Activated T-cell treated with anti-CD3 and anti-CD28 coated beads, Interleukin-2, amount 50 U/mL, for 4 hours (primary cell): ENCODE results near the gene KCNH6. TPM values are rescaled to one million over a fixed set of nuclear protein-coding genes. Genes with fewer than 3 reads are reported as not detected.
A peak's percentile ranks its signal among the peaks of the same experiment; 100 is the strongest.

ENCODE experiments used
- ATAC-seq, 2 donors: fragments of 200-7000 bp; cut with Tn5 transposase; one replicate each; pipeline ENCODE4 v1.10.0; 2021
- DNase-seq: peaks from one replicate; pipeline ENCODE4 v3.0.0-alpha.2; 2020
- H3K27me3 Mint-ChIP-seq: one replicate; pipeline ENCODE4 v1.8.0; 2021; ENCODE audit warnings: low read depth, mixed read lengths
- H3K36me3 Mint-ChIP-seq: one replicate; pipeline ENCODE4 v1.8.0; 2022; ENCODE audit warnings: mixed read lengths; ENCODE audit not compliant: insufficient read depth
- H3K4me1 Mint-ChIP-seq: one replicate; pipeline ENCODE4 v1.8.0; 2021; ENCODE audit warnings: low read depth, mixed read lengths
- H3K4me3 Mint-ChIP-seq: one replicate; pipeline ENCODE4 v1.8.0; 2021; ENCODE audit warnings: mild to moderate bottlenecking, moderate library complexity, mixed read lengths
- H3K9me3 Mint-ChIP-seq: one replicate; pipeline ENCODE4 v1.8.0; 2021; ENCODE audit warnings: mixed read lengths
- total RNA-seq, 3 donors: library from RNA; stranded (reverse); gene quantifications; one replicate each; pipeline ENCODE4 v1.2.1, GENCODE V29; 2021

KCNH6 gene
- total RNA-seq, 3 donors from 2014 or later = not detected

- peaks cover 10% of the 10 kb centered on the region for H3K27me3 Mint-ChIP-seq
- no peaks in the 10 kb centered on the region for H3K36me3 Mint-ChIP-seq
- no peak for ATAC-seq
- H3K4me1 Mint-ChIP-seq = no peaks in the 10 kb centered on the region
- no peaks in the 10 kb centered on the region for H3K9me3 Mint-ChIP-seq
- no peak for DNase-seq
- no peak overlapping the region for H3K4me3 Mint-ChIP-seq
Observed at GRCh38 chr17:63512896-63513644, 10.1 kb upstream of the KCNH6 start.

- DNase-seq = no peak
- no peaks in the 10 kb centered on the region for H3K9me3 Mint-ChIP-seq
- H3K36me3 Mint-ChIP-seq = no peaks in the 10 kb centered on the region
- no peak for ATAC-seq
- no peak overlapping the region for H3K4me3 Mint-ChIP-seq
- no peaks in the 10 kb centered on the region for H3K4me1 Mint-ChIP-seq
- peaks cover 10% of the 10 kb centered on the region for H3K27me3 Mint-ChIP-seq
Observed at GRCh38 chr17:63514477-63514876, 8.7 kb upstream of the KCNH6 start.

- DNase-seq (no peak), ATAC-seq (no peak)
- Mint-ChIP-seq H3K4me3 (no peak overlapping the region), H3K36me3 (no peaks in the 10 kb centered on the region), H3K27me3 (peaks cover 10% of the 10 kb centered on the region), H3K4me1 (no peaks in the 10 kb centered on the region), H3K9me3 (no peaks in the 10 kb centered on the region)
Observed at GRCh38 chr17:63514974-63515373, 8.2 kb upstream of the KCNH6 start.

GRCh38 chr17:63515426-63515825 is 7.7 kb upstream of the KCNH6 start:
- Mint-ChIP-seq H3K27me3 (peaks cover 10% of the 10 kb centered on the region), H3K4me1 (no peaks in the 10 kb centered on the region)
- DNase-seq = no peak

GRCh38 chr17:63516910-63517824 is 6.0 kb upstream of the KCNH6 start:
- ATAC-seq (peak; percentile 58 to 84), DNase-seq (no peak)
- Mint-ChIP-seq H3K36me3 (no peaks in the 10 kb centered on the region), H3K4me1 (no peaks in the 10 kb centered on the region), H3K9me3 (no peaks in the 10 kb centered on the region), H3K4me3 (no peak overlapping the region), H3K27me3 (peaks cover 13% of the 10 kb centered on the region)

More at GRCh38 chr17:63515426-63515825, 7.7 kb upstream of the KCNH6 start:
- Mint-ChIP-seq H3K9me3 (no peaks in the 10 kb centered on the region), H3K4me3 (no peak overlapping the region), H3K36me3 (no peaks in the 10 kb centered on the region)
- no peak for ATAC-seq

- DNase-seq (no peak), ATAC-seq (no peak)
- Mint-ChIP-seq H3K36me3 (no peaks in the 10 kb centered on the region), H3K9me3 (no peaks in the 10 kb centered on the region), H3K4me3 (no peak overlapping the region), H3K27me3 (peaks cover 13% of the 10 kb centered on the region), H3K4me1 (no peaks in the 10 kb centered on the region)
Observed at GRCh38 chr17:63517825-63518534, 5.2 kb upstream of the KCNH6 start.

- no peaks in the 10 kb centered on the region for H3K9me3 Mint-ChIP-seq
- no peak for DNase-seq
- H3K27me3 Mint-ChIP-seq = peaks cover 21% of the 10 kb centered on the region
- H3K4me1 Mint-ChIP-seq = peaks cover 6% of the 10 kb centered on the region
- ATAC-seq = no peak
- no peak overlapping the region for H3K4me3 Mint-ChIP-seq
- no peaks in the 10 kb centered on the region for H3K36me3 Mint-ChIP-seq
Observed at GRCh38 chr17:63519116-63519881, 3.9 kb upstream of the KCNH6 start.

- Mint-ChIP-seq H3K36me3 (no peaks in the 10 kb centered on the region), H3K4me3 (no peak overlapping the region), H3K4me1 (peaks cover 6% of the 10 kb centered on the region), H3K9me3 (no peaks in the 10 kb centered on the region), H3K27me3 (peaks cover 27% of the 10 kb centered on the region)
- ATAC-seq = no peak
- DNase-seq = no peak
Observed at GRCh38 chr17:63519972-63520882, 2.9 kb upstream of the KCNH6 start.

GRCh38 chr17:63524051-63524450 is 893 bp downstream of the KCNH6 start:
- Mint-ChIP-seq H3K4me3 (no peak overlapping the region), H3K4me1 (peaks cover 6% of the 10 kb centered on the region), H3K9me3 (no peaks in the 10 kb centered on the region), H3K27me3 (peaks cover 22% of the 10 kb centered on the region), H3K36me3 (no peaks in the 10 kb centered on the region)
- DNase-seq = no peak
- no peak for ATAC-seq

- H3K36me3 Mint-ChIP-seq = no peaks in the 10 kb centered on the region
- no peak overlapping the region for H3K4me3 Mint-ChIP-seq
- peaks cover 6% of the 10 kb centered on the region for H3K4me1 Mint-ChIP-seq
- ATAC-seq (no peak), DNase-seq (no peak)
- no peaks in the 10 kb centered on the region for H3K9me3 Mint-ChIP-seq
- peaks cover 22% of the 10 kb centered on the region for H3K27me3 Mint-ChIP-seq
Observed at GRCh38 chr17:63525190-63525946, 2.2 kb downstream of the KCNH6 start.

GRCh38 chr17:63526861-63527260 is 3.7 kb downstream of the KCNH6 start:
- H3K4me1 Mint-ChIP-seq = peaks cover 6% of the 10 kb centered on the region
- ATAC-seq (no peak), DNase-seq (no peak)
- H3K36me3 Mint-ChIP-seq = no peaks in the 10 kb centered on the region
- no peaks in the 10 kb centered on the region for H3K9me3 Mint-ChIP-seq
- peaks cover 19% of the 10 kb centered on the region for H3K27me3 Mint-ChIP-seq
- H3K4me3 Mint-ChIP-seq = no peak overlapping the region

- ATAC-seq = no peak
- Mint-ChIP-seq H3K27me3 (peaks cover 19% of the 10 kb centered on the region), H3K36me3 (no peaks in the 10 kb centered on the region), H3K4me3 (no peak overlapping the region), H3K9me3 (no peaks in the 10 kb centered on the region), H3K4me1 (peaks cover 6% of the 10 kb centered on the region)
- no peak for DNase-seq
Observed at GRCh38 chr17:63528183-63528582, 5.0 kb downstream of the KCNH6 start.
